Upper lobe of right lung (tissue), 1 donor: Measurements from ENCODE around the gene GATA5. TPM values are rescaled to one million over a fixed set of nuclear protein-coding genes. Genes with fewer than 3 reads are reported as not detected.

Experiments used
- ATAC-seq: fragments of 200-7000 bp; cut with Tn5 transposase; one replicate; pipeline ENCODE4 v1.9.1; 2020; ENCODE audit warnings: mild to moderate bottlenecking, moderate library complexity
- DNase-seq: peaks from one replicate; pipeline ENCODE4 v3.0.0-alpha.2; 2020
- H3K27ac ChIP-seq: fragments of 200-600 bp; one replicate; pipeline ENCODE4 v1.8.0; 2022
- H3K27me3 ChIP-seq: fragments of 200-600 bp; one replicate; pipeline ENCODE4 v1.8.0; 2022; ENCODE audit warnings: mild to moderate bottlenecking
- H3K36me3 ChIP-seq: fragments of 200-600 bp; one replicate; pipeline ENCODE4 v1.8.0; 2022
- H3K4me1 ChIP-seq: fragments of 200-600 bp; one replicate; pipeline ENCODE4 v1.8.0; 2022
- H3K4me3 ChIP-seq: fragments of 200-600 bp; one replicate; pipeline ENCODE4 v1.8.0; 2022; ENCODE audit warnings: mild to moderate bottlenecking
- H3K9me3 ChIP-seq: fragments of 200-600 bp; one replicate; pipeline ENCODE4 v1.8.0; 2022
- CTCF ChIP-seq: fragments of 200-600 bp; IDR thresholded peaks from one replicate; pipeline ENCODE4 v1.8.0; 2022; ENCODE audit warnings: antibody characterized with exemption
- intact Hi-C: fragments of 100-400 bp; cut with DNase I; formaldehyde crosslinking; loops from one replicate; pipeline ENCODE4 v1.11.0; 2022
- total RNA-seq: library from RNA; stranded (reverse); fragmentation: NEBNext Ultra II Directional; extraction: Animal tissue kit (Norgen Biotek cat#: 25700); gene quantifications from one replicate; pipeline ENCODE4 v1.2.1, GENCODE V29; 2021
- donor health status: DM: no; HTN: yes; CAD: no; lungs with severe emphysema.

GATA5 gene
- total RNA-seq, 1 donor from 2014 or later = 2.5 TPM

- Histone ChIP-seq H3K4me1 (no peaks in the 10 kb centered on the region), H3K4me3 (no peak overlapping the region), H3K27ac (no peak overlapping the region), H3K27me3 (peaks cover 10% of the 10 kb centered on the region), H3K9me3 (no peaks in the 10 kb centered on the region), H3K36me3 (no peaks in the 10 kb centered on the region)
- ATAC-seq (no peak), DNase-seq (no peak)
- no peak for TF ChIP-seq CTCF
- intact Hi-C loops = no loop called here
Observed at GRCh38 chr20:62466806-62467537, 8.8 kb downstream of the GATA5 start.

DNA sequence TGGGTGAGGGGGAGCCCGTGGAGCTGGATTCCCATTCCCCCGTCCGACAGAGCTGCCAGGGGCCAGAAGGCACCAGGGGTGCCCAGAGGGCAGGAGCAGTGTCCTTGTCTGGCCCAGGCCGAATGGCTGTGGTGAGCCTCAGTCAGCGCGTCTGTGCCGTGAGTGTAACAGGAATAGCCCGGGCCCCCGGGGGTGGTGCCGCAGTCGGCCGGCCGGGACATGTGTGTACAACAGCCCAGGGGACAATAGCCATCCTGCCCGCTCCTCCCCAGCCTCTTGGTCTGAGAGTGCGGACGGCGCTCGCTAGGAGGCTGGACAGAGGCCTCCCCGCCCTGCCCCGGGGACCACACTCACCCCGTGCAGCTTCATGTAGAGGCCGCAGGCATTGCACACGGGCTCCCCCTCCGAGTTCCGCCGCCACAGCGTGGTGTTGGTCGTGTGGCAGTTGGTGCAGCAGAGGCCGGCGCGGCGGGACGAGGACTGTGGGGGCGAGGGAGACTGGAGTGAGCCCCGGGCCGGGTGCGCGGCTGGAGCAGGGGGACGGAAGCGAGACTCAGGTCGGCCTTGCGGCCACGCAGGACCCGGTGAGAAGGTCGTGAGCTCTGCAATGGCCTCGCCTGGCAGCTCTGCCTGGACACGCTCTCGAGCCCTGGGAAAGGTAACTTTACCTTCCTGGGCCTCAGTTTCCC is 9.6 kb downstream of the GATA5 start:
- Histone ChIP-seq H3K27ac (no peak overlapping the region), H3K4me3 (no peak overlapping the region), H3K4me1 (no peaks in the 10 kb centered on the region), H3K9me3 (no peaks in the 10 kb centered on the region), H3K36me3 (no peaks in the 10 kb centered on the region), H3K27me3 (peaks cover 18% of the 10 kb centered on the region)
- DNase-seq (no peak), ATAC-seq (no peak)
- intact Hi-C loops = no loop called here
- no peak for TF ChIP-seq CTCF

- intact Hi-C loops = no loop called here
- Histone ChIP-seq H3K36me3 (no peaks in the 10 kb centered on the region), H3K27ac (no peak overlapping the region), H3K9me3 (no peaks in the 10 kb centered on the region), H3K4me3 (no peak overlapping the region), H3K27me3 (peaks cover 18% of the 10 kb centered on the region), H3K4me1 (no peaks in the 10 kb centered on the region)
- no peak for DNase-seq
- TF ChIP-seq CTCF = no peak
- ATAC-seq = no peak
Observed at GRCh38 chr20:62464990-62465389, 10.8 kb downstream of the GATA5 start.

DNA sequence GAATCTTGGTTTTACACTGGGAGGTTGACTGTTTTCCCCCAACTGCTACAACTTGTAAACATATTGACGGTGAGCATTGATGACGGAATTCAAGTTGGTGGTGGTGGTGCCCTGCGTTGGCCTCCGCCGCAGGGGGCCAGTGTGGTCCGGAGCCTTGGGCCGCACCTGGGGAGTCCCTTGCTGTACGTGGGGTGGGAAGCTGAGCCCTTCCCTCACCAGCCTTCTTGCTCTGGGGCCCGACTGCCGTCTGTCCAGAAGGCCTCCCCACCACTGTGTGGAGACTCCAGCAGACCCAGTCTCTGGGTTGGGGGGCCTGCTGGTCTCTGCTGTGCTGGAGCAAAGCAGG is 11.4 kb downstream of the GATA5 start:
- Histone ChIP-seq H3K9me3 (no peaks in the 10 kb centered on the region), H3K27me3 (peaks cover 23% of the 10 kb centered on the region), H3K36me3 (no peaks in the 10 kb centered on the region), H3K4me1 (no peaks in the 10 kb centered on the region), H3K27ac (no peak overlapping the region), H3K4me3 (no peak overlapping the region)
- intact Hi-C loops = no loop called here
- ATAC-seq = no peak
- no peak for TF ChIP-seq CTCF
- DNase-seq = no peak

DNA sequence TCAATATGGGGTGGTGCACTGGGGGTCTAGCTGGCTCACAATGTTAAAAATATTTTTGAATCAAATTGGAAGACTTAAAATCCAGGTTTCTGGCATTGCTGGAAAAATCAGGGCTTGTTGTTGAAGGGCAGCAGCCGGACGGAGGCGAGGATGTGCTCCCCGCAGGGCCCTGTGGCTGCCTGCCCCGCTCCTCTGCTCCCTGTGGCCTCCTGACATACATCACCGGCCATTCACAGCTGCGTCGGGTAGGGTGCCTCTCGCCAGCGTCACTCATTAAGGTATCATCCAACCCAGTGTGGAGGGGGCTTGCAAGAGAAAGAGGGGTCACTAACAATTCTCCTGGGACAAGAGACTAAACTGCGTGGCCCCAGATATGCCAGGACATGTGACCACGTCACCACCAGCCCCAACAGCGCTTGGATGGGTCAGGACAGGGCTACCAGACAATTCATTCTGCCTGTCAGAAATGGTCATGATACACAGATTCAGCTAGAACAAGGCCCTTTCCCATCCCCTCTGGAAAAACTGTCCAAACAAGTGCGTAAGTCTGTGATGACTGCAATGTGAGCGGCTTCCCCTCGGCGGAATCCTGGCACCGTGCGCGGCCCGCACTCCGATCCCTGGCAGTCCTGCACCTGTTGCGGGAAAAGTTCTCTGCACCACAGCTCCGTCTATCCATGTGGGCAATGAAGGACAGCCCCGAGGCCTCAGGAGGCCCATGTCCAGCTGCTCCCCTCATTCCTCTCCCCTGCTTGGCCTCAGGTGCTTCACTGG is 12.0 kb downstream of the GATA5 start:
- no peaks in the 10 kb centered on the region for H3K4me1 ChIP-seq
- DNase-seq (no peak), ATAC-seq (no peak)
- no peaks in the 10 kb centered on the region for H3K9me3 ChIP-seq
- no peaks in the 10 kb centered on the region for H3K36me3 ChIP-seq
- intact Hi-C loops = no loop called here
- peaks cover 28% of the 10 kb centered on the region for H3K27me3 ChIP-seq
- no peak overlapping the region for H3K27ac ChIP-seq
- H3K4me3 ChIP-seq = no peak overlapping the region
- TF ChIP-seq CTCF = no peak
